ENCODE data around the gene TOPORS.

GRCh38 chr9:32581512-32582143 lies 29.2 kb upstream of the TOPORS start:
- peak; percentile 81 for TF ChIP-seq CTCF (IDR thresholded peaks at IDR 0.05; ENCODE audit: low read length)
- TF ChIP-seq EZH2 (optimal IDR thresholded peaks at IDR 0.05; ENCODE audit: low read depth, low read length), result no peak
- no peak for TF ChIP-seq EZH2phosphoT487 (IDR thresholded peaks at IDR 0.05; ENCODE audit: low read length)

All from MM.1S (cell line).